ENCODE data around the gene CD3G.

DNA sequence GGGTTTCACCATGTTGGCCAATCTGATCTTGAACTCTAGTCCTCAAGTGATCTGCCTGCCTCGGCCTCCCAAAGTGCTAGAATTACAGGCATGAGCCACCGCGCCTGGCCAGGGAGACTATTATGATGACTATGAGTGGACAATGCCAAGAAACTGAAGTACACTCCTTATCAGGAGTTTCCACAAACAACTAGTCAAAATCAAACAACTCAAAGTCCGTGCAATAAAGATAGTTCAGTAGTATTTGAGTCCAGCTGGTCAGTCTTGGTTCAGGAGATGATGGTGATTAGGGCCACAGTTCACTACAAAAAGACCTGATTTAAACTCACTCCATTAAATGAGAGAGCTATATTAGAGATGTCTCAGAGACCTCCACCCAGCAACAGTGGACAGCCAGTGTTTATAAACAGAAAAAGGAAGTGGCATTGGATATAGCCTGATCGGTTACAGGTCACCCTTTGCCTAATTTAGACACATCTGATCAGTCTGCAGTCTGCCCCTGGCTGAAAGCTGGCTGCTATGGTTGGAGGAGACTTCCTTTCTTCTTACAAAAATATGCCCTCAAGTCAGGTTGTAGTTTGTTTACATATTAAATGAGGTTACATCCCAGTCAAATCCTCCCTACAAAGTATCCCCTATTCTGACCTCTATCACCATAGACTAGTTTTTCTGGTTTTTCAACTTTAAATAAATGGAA lies 22.6 kb upstream of the CD3G start:
- TF ChIP-seq POLR2AphosphoS5 (IDR thresholded peaks at IDR 0.05; ENCODE audit: low read depth, low read length) (no peak), POLR2A (IDR thresholded peaks at IDR 0.05; ENCODE audit: low read depth, low read length) (no peak)

All from GM12892 (cell line).